Motor neuron (in vitro differentiated cells): Measurements from ENCODE around the gene CISTR. TPM values are rescaled to one million over a fixed set of nuclear protein-coding genes. Genes with fewer than 3 reads are reported as not detected.
"Not testable (repeated sequence)": the region's sequence is repeated elsewhere in the genome, so short reads cannot be mapped to it uniquely, and the experiment has no call there.

Source experiments
- ATAC-seq, 8 experiments: fragments of 200-7000 bp; cut with Tn5 transposase; replicated peaks in 6 of 8; 2 replicates each; pipeline ENCODE4 v1.8.0; 2021; ENCODE audit warnings: mild to moderate bottlenecking in 8 of 8, moderate library complexity in 8 of 8
- H3K27ac ChIP-seq, 2 donors: fragments of 250-450 bp; sonication (Bioruptor Pico); 2 replicates each; pipeline ENCODE4 v1.9.0; 2021; ENCODE audit warnings: antibody characterized with exemption in 2 of 2, mild to moderate bottlenecking in 2 of 2, moderate library complexity in 1 of 2
- H3K4me1 ChIP-seq, 2 donors: fragments of 250-450 bp; sonication (Bioruptor Pico); replicated peaks in 1 of 2; 2 replicates each; pipeline ENCODE4 v1.6.1; 2021; ENCODE audit warnings: antibody characterized with exemption in 2 of 2, mild to moderate bottlenecking in 2 of 2, moderate library complexity in 1 of 2
- H3K4me3 ChIP-seq, 5 donors: fragments of 250-450 bp; sonication (Bioruptor Pico); 2 replicates each; pipeline ENCODE4 v1.9.0; 2021; ENCODE audit warnings: antibody characterized with exemption in 5 of 5, mild to moderate bottlenecking in 5 of 5, moderate library complexity in 4 of 5
- WGBS, 10 experiments: fragments of 450-650 bp; shearing (Covaris generic); methylation state at CpG; one replicate each; pipeline ENCODE4 v1.0.0; 2022; 5-methylcytosine and 5-hydroxymethylcytosine counted together
- in situ Hi-C, 9 experiments: fragments of 400-800 bp; cut with MboI; loops; one replicate each; pipeline ENCODE4 v1.15.0; 2021; ENCODE audit warnings: low sequenced_read_pairs in 9 of 9, low pct_unique_long_range_greater_than_20kb in 2 of 9; ENCODE audit not compliant: unreplicated experiment in 9 of 9
- total RNA-seq, 8 experiments: library from RNA; unstranded; fragments of 300-600 nt; gene quantifications; 2 replicates each; pipeline versions ENCODE4 v1.2.3 to v1.2.4, GENCODE V29; 2022

The CISTR gene
- total RNA-seq, 8 experiments from 2014 or later: 1.1 TPM; not detected in 7

- in situ Hi-C loops: no loop called here
- peak in 2 of 8 experiments; percentile 3 to 6 for ATAC-seq
- H3K27ac ChIP-seq: no peak overlapping the region
- WGBS, 10 experiments: 0 to 60% (median 8%) methylated on average over 1 to 2 of the region's 2 CpGs; no CpG with 5 or more reads in 2 of the 10 experiments
- H3K4me3 ChIP-seq: peak overlapping the region in 3 of 5 donors; percentile 60 to 92 (median 65)
- H3K4me1 ChIP-seq: peaks cover 9 to 11% of the 10 kb centered on the region in 2 donors
Observed at GRCh38 chr12:53726341-53726740, 25.4 kb downstream of the CISTR start.

DNA sequence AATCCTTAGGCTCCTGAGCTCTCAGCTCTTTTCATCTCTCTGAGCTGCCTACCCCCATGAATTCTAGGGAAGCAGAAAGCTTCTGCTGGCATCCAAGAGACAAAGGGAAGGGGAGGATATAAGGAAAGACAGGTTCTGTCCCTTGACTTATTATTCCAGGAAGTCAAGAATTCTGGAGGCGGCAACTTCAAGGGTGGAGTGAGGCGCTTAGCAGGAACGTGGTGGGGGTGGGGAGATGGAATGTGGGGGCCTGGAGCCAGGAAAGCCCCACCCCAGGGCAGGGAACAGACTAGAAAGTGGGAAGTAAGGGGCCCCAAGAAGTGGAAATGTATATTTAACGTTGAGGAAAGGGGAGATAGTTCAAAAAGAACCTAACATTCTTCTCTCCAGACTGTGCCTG lies 26.0 kb downstream of the CISTR start:
- H3K4me3 ChIP-seq: no peak overlapping the region
- peaks cover 9 to 11% of the 10 kb centered on the region in 2 donors for H3K4me1 ChIP-seq
- peak in 2 of 8 experiments; percentile 1 for ATAC-seq
- in situ Hi-C loops: no loop called here
- H3K27ac ChIP-seq: no peak overlapping the region
- whole genome bisulfite sequencing, 10 experiments: 0 to 20% (median 13%) methylated on average over 1 to 3 of the region's 4 CpGs; no CpG with 5 or more reads in 6 of the 10 experiments

DNA sequence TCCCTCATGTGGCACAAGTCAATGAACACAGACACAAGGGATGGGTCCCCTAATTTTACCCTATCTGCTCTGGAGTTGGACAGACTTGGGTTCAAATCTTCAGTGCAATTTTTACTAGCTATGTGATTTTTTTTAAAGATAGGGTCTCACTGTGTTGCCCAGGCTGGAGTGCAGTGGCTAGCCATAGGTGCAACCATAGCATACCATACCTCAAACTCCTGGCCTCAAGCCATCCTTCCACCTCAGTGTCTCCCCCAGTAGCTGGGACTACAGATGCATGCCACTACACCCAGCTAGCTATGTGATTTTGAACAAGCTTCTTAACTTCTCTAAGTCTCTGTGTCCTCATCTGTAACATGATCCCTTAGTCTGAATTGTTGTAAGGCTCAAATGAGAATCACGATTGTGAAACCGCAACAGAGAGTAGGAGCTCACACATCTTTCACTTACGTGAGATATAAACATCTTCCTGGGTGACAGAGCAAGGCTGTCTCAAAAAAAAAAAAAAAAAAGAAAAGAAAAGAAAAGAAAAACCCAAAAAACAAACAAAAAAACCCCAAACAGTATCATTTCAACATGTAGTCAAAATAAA lies 29.2 kb downstream of the CISTR start:
- ATAC-seq: no peak
- H3K4me1 ChIP-seq: peaks cover 2 to 6% of the 10 kb centered on the region in 2 donors
- H3K27ac ChIP-seq: no peak overlapping the region
- in situ Hi-C loops: no loop called here
- 68 to 100% (median 79%) methylated on average over 1 to 3 of the region's 3 CpGs; no CpG with 5 or more reads in 2 of the 10 experiments for WGBS, 10 experiments
- H3K4me3 ChIP-seq: no peak overlapping the region

GRCh38 chr12:53720946-53721345 lies 30.8 kb downstream of the CISTR start:
- in situ Hi-C loops: no loop called here
- no peak for ATAC-seq
- Histone ChIP-seq H3K4me3 (no peak overlapping the region), H3K27ac (no peak overlapping the region), H3K4me1 (no peaks in the 10 kb centered on the region)
- 17 to 50% (median 23%) methylated on average over 1 of the region's 1 CpG; no CpG with 5 or more reads in 6 of the 10 experiments for WGBS, 10 experiments

DNA sequence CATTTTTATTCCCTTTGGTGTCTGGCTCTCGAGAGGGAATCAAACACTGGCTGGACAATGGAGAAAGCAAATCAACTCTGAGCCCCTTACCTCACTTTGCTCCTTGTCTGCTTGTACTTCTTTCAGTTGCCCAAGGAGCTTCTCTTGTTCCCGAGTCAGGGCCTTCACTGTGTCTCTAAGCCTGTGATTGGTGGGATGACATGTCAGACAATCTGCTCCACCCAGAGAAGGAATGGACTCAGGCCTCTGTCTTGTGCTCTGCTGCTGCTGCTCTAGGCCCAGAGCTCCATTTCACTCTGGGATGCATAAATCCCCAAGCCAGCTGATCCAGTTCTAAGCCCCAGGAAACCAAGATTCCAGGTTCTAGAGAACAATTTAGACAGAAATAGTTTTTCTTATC lies 32.1 kb downstream of the CISTR start:
- no peak overlapping the region for H3K4me3 ChIP-seq
- 43 to 80% (median 60%) methylated on average over 1 to 2 of the region's 2 CpGs; no CpG with 5 or more reads in 4 of the 10 experiments for whole genome bisulfite sequencing, 10 experiments
- ATAC-seq: peak in 2 of 8 experiments; percentile 75 to 79
- H3K4me1 ChIP-seq: no peaks in the 10 kb centered on the region
- no peak overlapping the region for H3K27ac ChIP-seq
- in situ Hi-C loops: no loop called here

GRCh38 chr12:53718567-53718966 lies 33.2 kb downstream of the CISTR start:
- WGBS, 10 experiments: 74 to 100% (median 81%) methylated on average over 1 to 5 of the region's 6 CpGs; no CpG with 5 or more reads in 2 of the 10 experiments
- H3K27ac ChIP-seq, in situ Hi-C loops, ATAC-seq, H3K4me3 ChIP-seq, H3K4me1 ChIP-seq: not testable (repeated sequence)

- Histone ChIP-seq H3K4me3 (no peak overlapping the region), H3K27ac (no peak overlapping the region), H3K4me1 (peaks cover 7 to 9% of the 10 kb centered on the region in 2 donors)
- ATAC-seq: no peak
- WGBS, 10 experiments: 67 to 100% (median 82%) methylated on average over 1 to 5 of the region's 5 CpGs
- in situ Hi-C loops: no loop called here
Observed at GRCh38 chr12:53717319-53717718, 34.5 kb downstream of the CISTR start.

DNA sequence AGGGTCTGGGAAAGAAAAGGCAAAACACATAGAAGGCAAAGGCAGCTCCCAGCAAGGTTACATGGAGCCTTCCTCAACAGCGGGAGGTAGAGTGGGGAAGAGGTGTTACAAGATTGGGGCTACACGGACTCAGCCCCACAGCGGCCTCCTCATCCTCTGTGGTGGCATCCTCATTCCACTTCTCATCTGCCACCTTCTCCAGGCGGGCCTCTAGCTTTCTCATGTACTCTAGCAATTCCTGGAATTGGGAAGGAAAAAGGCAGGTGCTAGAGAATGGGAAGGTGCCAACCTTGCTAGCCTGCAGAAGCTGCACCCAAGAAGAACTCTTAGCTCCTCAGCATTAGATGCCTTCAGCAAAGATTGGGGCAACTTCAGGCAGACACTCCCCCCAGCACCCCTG lies 37.8 kb downstream of the CISTR start:
- 50 to 100% (median 83%) methylated on average over 1 to 3 of the region's 4 CpGs; no CpG with 5 or more reads in 3 of the 10 experiments for WGBS, 10 experiments
- ATAC-seq: no peak
- in situ Hi-C loops: no loop called here
- Histone ChIP-seq H3K4me3 (no peak overlapping the region), H3K4me1 (peaks cover 23 to 42% of the 10 kb centered on the region in 2 donors), H3K27ac (no peak overlapping the region)

DNA sequence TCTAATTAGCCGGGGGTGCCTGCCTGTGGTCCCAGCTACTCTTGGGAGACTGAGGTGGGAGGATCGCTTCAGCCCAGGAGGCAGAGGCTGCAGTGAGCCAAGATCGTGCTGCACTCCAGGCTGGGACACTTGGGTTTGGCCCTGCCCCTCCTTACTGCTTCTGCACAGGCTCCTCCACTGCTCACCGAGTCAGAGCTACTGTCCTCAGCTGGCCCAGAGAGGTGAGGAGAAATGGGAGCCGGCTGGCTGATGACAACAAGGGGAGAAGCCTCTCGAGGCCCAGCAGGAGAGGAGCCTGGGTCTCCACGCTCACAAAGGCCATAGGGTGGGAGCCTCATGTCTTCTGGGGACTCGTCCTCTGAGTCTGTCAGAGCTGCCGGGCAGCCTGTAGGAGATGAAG lies 38.3 kb downstream of the CISTR start:
- Histone ChIP-seq H3K4me1 (peaks cover 23 to 45% of the 10 kb centered on the region in 2 donors), H3K4me3 (no peak overlapping the region), H3K27ac (no peak overlapping the region)
- 63 to 100% (median 82%) methylated on average over 1 to 7 of the region's 9 CpGs; no CpG with 5 or more reads in 5 of the 10 experiments for WGBS, 10 experiments
- in situ Hi-C loops: no loop called here
- no peak for ATAC-seq

- Histone ChIP-seq H3K4me3 (no peak overlapping the region), H3K4me1 (peaks cover 23 to 45% of the 10 kb centered on the region in 2 donors), H3K27ac (peak overlapping the region; percentile 78 to 82)
- WGBS, 10 experiments: 0 to 74% (median 17%) methylated on average over 1 to 7 of the region's 8 CpGs; no CpG with 5 or more reads in 4 of the 10 experiments
- in situ Hi-C loops: no loop called here
- ATAC-seq: peak in 5 of 8 experiments; percentile 96 to 99 (median 97)
Observed at GRCh38 chr12:53712059-53712643, 39.6 kb downstream of the CISTR start.

- in situ Hi-C loops: no loop called here
Observed at GRCh38 chr12:53710091-53710490, 41.7 kb downstream of the CISTR start.

GRCh38 chr12:53709671-53710070 lies 42.1 kb downstream of the CISTR start:
- in situ Hi-C loops: no loop called here
- peaks cover 23 to 45% of the 10 kb centered on the region in 2 donors for H3K4me1 ChIP-seq
- H3K4me3 ChIP-seq: no peak overlapping the region
- WGBS, 10 experiments: 0 to 83% (median 34%) methylated on average over 1 to 2 of the region's 4 CpGs; no CpG with 5 or more reads in 3 of the 10 experiments
- peak overlapping the region in 1 of 2 donors; percentile 39 for H3K27ac ChIP-seq
- ATAC-seq: peak in 2 of 8 experiments; percentile 6 to 10

More at GRCh38 chr12:53710091-53710490, 41.7 kb downstream of the CISTR start:
- H3K27ac ChIP-seq: peak overlapping the region in 1 of 2 donors; percentile 51
- peak in 2 of 8 experiments; percentile 6 to 21 for ATAC-seq
- H3K4me1 ChIP-seq: peaks cover 23 to 45% of the 10 kb centered on the region in 2 donors
- H3K4me3 ChIP-seq: no peak overlapping the region
- WGBS, 10 experiments: 0 to 57% (median 36%) methylated on average over 1 to 3 of the region's 6 CpGs; no CpG with 5 or more reads in 4 of the 10 experiments

DNA sequence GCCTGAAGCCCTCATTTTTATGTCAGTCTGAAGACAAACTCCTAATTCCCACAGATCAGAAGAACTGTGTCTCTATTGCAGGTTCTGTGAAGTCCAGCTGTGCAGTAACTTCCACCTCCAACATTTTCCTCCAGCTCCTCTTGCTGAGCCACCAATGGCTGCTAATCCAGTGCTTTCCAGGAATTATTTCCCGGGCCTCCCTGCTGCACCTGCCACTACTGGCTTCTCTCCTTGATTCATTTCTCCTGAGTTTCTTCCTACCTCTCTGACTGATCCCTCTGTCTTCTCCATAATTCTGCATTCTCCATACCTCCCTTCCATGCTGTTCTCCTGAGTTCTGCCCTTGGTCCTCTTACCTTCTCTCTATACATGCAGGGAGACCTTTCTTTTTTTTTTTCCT lies 45.7 kb downstream of the CISTR start:
- 38 to 83% (median 67%) methylated on average over 1 of the region's 1 CpG; no CpG with 5 or more reads in 2 of the 10 experiments for WGBS, 10 experiments
- H3K4me1 ChIP-seq: peaks cover 6 to 28% of the 10 kb centered on the region in 2 donors
- H3K4me3 ChIP-seq: no peak overlapping the region
- no peak overlapping the region for H3K27ac ChIP-seq
- no peak for ATAC-seq
- in situ Hi-C loops: no loop called here
